ENCODE results near the gene CCM2.

- TF ChIP-seq CTCF (IDR thresholded peaks at IDR 0.05; ENCODE audit: insufficient read depth, low read depth, low read length) (no peak), EZH2 (IDR thresholded peaks at IDR 0.05; ENCODE audit: insufficient read depth, low read length) (no peak)
These were observed 18.8 kb upstream of the CCM2 start for GRCh38 chr7:44981035-44981706.

All from astrocyte (in vitro differentiated cells and primary cell).